Measurements from ENCODE around the gene UBE2D1.

- TF ChIP-seq ZNF616 (CRISPR knock-in tag; IDR thresholded peaks at IDR 0.05; ENCODE audit: low read depth) (no peak), CTCF (CRISPR knock-in tag; IDR thresholded peaks at IDR 0.05) (no peak), ZBTB38 (CRISPR knock-in tag; IDR thresholded peaks at IDR 0.05) (no peak), RFX5 (IDR thresholded peaks at IDR 0.05; ENCODE audit: low read depth, low read length) (no peak), SNAPC2 (CRISPR knock-in tag; IDR thresholded peaks at IDR 0.05) (no peak), ZNF510 (CRISPR knock-in tag; IDR thresholded peaks at IDR 0.05; ENCODE audit: low read depth) (no peak), ZNF660 (CRISPR knock-in tag; IDR thresholded peaks at IDR 0.05; ENCODE audit: borderline replicate concordance, low read depth) (no peak), SMAD3 (CRISPR knock-in tag; IDR thresholded peaks at IDR 0.05) (no peak), POLR2AphosphoS5 (IDR thresholded peaks at IDR 0.05; ENCODE audit: low read depth, low read length) (no peak), YY1 (IDR thresholded peaks at IDR 0.05; ENCODE audit: insufficient read depth, insufficient replicate concordance, low read depth, low read length) (no peak), EZH2 (conservative IDR thresholded peaks at IDR 0.05; ENCODE audit: low read depth, low read length) (no peak), MAFK (conservative IDR thresholded peaks at IDR 0.05 in 1 of 2, IDR thresholded peaks at IDR 0.05 in 1 of 2; ENCODE audit: low read length in 2 of 2) (no peak), AHDC1 (CRISPR knock-in tag; IDR thresholded peaks at IDR 0.05; ENCODE audit: borderline replicate concordance) (no peak)
Measured at GRCh38 chr10:58384544-58384998, 49.8 kb downstream of the UBE2D1 start.

Measured in HepG2 (cell line).